Measurements from ENCODE around the gene IFITM5. TPM values are rescaled to one million over a fixed set of nuclear protein-coding genes. Genes with fewer than 3 reads are reported as not detected.

The IFITM5 gene
- total RNA-seq, 2 donors from 2014 or later = not detected

GRCh38 chr11:250274-250673 lies 49.1 kb downstream of the IFITM5 start:
- H3K27ac ChIP-seq (ENCODE audit: low read depth, low read length) = no peak overlapping the region
- no peaks in the 10 kb centered on the region for H3K27me3 ChIP-seq (ENCODE audit: control insufficient read depth, insufficient read depth, low read length, poor library complexity, severe bottlenecking)
- H3K27ac Mint-ChIP-seq = no peak overlapping the region
- H3K9ac ChIP-seq (ENCODE audit: extremely low read depth, low read length, poor library complexity, severe bottlenecking) = no peak overlapping the region
- H3K4me1 ChIP-seq (ENCODE audit: control insufficient read depth, insufficient read depth, low read length) = no peaks in the 10 kb centered on the region
- WGBS, 2 experiments (ENCODE audit: insufficient coverage in 1 of 2, insufficient read length in 1 of 2) = 88 to 97% methylated on average over 4 to 5 of the region's 5 CpGs
- no peaks in the 10 kb centered on the region for H3K9me3 Mint-ChIP-seq
- H3K4me1 Mint-ChIP-seq = no peaks in the 10 kb centered on the region
- H3K9me3 ChIP-seq (ENCODE audit: control insufficient read depth, low read length) = no peaks in the 10 kb centered on the region
- no peaks in the 10 kb centered on the region for H3K27me3 Mint-ChIP-seq (ENCODE audit: insufficient read depth)
- peaks cover 73% of the 10 kb centered on the region for H3K36me3 Mint-ChIP-seq (ENCODE audit: low read depth)
- TF ChIP-seq CTCF (conservative IDR thresholded peaks at IDR 0.05) = no peak
- H3K4me3 ChIP-seq (ENCODE audit: low read length) = no peak overlapping the region
- H3K4me3 Mint-ChIP-seq = no peak overlapping the region
- peak; percentile 34 for DNase-seq
- peaks cover 78% of the 10 kb centered on the region for H3K36me3 ChIP-seq (ENCODE audit: control insufficient read depth, insufficient read depth, low read length)

- Mint-ChIP-seq H3K27ac (no peak overlapping the region), H3K36me3 (ENCODE audit: low read depth) (peaks cover 81% of the 10 kb centered on the region), H3K4me1 (no peaks in the 10 kb centered on the region), H3K9me3 (no peaks in the 10 kb centered on the region), H3K4me3 (no peak overlapping the region), H3K27me3 (ENCODE audit: insufficient read depth) (no peaks in the 10 kb centered on the region)
- no peaks in the 10 kb centered on the region for H3K9me3 ChIP-seq (ENCODE audit: control insufficient read depth, low read length)
- H3K9ac ChIP-seq (ENCODE audit: extremely low read depth, low read length, poor library complexity, severe bottlenecking) = no peak overlapping the region
- no peaks in the 10 kb centered on the region for H3K27me3 ChIP-seq (ENCODE audit: control insufficient read depth, insufficient read depth, low read length, poor library complexity, severe bottlenecking)
- no peaks in the 10 kb centered on the region for H3K4me1 ChIP-seq (ENCODE audit: control insufficient read depth, insufficient read depth, low read length)
- H3K4me3 ChIP-seq (ENCODE audit: low read length) = no peak overlapping the region
- TF ChIP-seq CTCF (conservative IDR thresholded peaks at IDR 0.05) = no peak
- peaks cover 88% of the 10 kb centered on the region for H3K36me3 ChIP-seq (ENCODE audit: control insufficient read depth, insufficient read depth, low read length)
- WGBS, 2 experiments (ENCODE audit: insufficient coverage in 1 of 2, insufficient read length in 1 of 2) = 83 to 84% methylated on average over 8 of the region's 8 CpGs
- no peak overlapping the region for H3K27ac ChIP-seq (ENCODE audit: low read depth, low read length)
- DNase-seq = no peak
These were observed 50.3 kb downstream of the IFITM5 start for GRCh38 chr11:249062-249461.

Other genes starting within 250 kb of the IFITM5 start
- gene SCGB1C1, start 106.4 kb downstream of the IFITM5 start, total RNA-seq = not detected
- 10 to 100 TPM; 47.4 to 63.7 TPM for gene BET1L, start 92.1 kb downstream of the IFITM5 start, total RNA-seq
- 10 to 100 TPM; 77.1 to 92.6 TPM for gene RIC8A, start 91.8 kb downstream of the IFITM5 start, total RNA-seq
- 10 to 100 TPM; 18.1 to 28.6 TPM for gene SIRT3, start 63.2 kb downstream of the IFITM5 start, total RNA-seq
- 100 to 1,000 TPM; 120 to 134 TPM for gene PSMD13, start 62.5 kb downstream of the IFITM5 start, total RNA-seq
- gene NLRP6, start 21.1 kb downstream of the IFITM5 start, total RNA-seq = not detected
- gene PGGHG, start 10.4 kb downstream of the IFITM5 start, total RNA-seq = 100 to 1,000 TPM; 129 to 186 TPM
- 100 to 1,000 TPM; 262 to 367 TPM for gene IFITM2, start 8.3 kb upstream of the IFITM5 start, total RNA-seq
- 100 to 1,000 TPM; 211 to 558 TPM for gene IFITM1, start 14.5 kb upstream of the IFITM5 start, total RNA-seq
- gene IFITM3, start 21.3 kb upstream of the IFITM5 start, total RNA-seq = 100 to 1,000 TPM; 257 to 389 TPM
- gene B4GALNT4, start 70.0 kb upstream of the IFITM5 start, total RNA-seq = 100 to 1,000 TPM; 109 to 118 TPM
- gene PKP3, start 94.7 kb upstream of the IFITM5 start, total RNA-seq = 10 to 100 TPM; 35.4 to 44.8 TPM
- gene SIGIRR, start 115.5 kb upstream of the IFITM5 start, total RNA-seq = 10 to 100 TPM; 63.3 to 67.4 TPM
- gene ANO9, start 142.5 kb upstream of the IFITM5 start, total RNA-seq = 10 to 100 TPM; 16.8 to 17.8 TPM
- 10 to 100 TPM; 55.2 to 56.1 TPM for gene PTDSS2, start 150.8 kb upstream of the IFITM5 start, total RNA-seq
- gene RNH1, start 207.7 kb upstream of the IFITM5 start, total RNA-seq = 10 to 100 TPM; 42.7 to 43.2 TPM
- gene HRAS, start 236.1 kb upstream of the IFITM5 start, total RNA-seq = 10 to 100 TPM; 64.8 to 68.2 TPM
- 1 to 10 TPM; 3.0 to 4.3 TPM for gene LRRC56, start 238.0 kb upstream of the IFITM5 start, total RNA-seq